ENCODE data around the gene BCR.

Gene BCR

DNA sequence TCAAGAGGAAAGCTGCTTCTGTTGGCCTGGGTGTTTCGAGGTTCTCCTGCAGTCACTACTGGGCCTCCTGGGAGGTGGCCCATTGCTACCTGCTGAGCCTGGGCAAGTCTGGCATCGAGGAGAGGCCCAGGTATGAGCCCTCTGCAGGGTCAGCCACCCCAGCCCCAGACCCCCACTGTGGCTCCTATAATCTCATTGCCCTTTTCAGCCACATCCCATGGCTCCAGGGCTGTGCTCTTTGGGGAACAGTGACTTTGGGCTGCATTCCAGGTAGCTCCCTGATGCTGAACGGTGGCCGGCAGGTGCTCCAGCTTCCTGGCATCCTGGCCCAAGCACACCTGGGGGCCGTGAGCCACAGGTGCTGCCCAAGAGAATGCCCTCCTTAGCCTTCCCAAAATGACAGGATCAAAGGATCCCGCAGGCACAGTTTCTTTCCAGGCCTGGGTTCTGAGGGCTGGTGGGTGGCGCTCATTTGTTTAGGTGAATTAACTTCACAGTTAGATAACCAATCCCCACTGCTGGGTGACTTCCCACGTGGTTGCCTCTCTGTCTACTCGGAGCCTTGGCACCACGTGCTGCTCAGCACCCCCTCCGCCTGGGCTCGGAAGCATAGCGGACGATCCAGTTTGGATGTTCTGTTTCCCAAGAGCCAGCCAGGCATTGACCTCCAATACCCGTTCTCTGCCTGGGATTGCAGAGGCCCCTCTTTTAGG is 97.4 kb downstream of the BCR start:
- no peak overlapping the region for H3K4me3 ChIP-seq (ENCODE audit: low read length)
- no peaks in the 10 kb centered on the region for H4K20me1 ChIP-seq (ENCODE audit: control insufficient read depth, insufficient read depth, low read depth, low read length)
- no peak overlapping the region for H3K27ac ChIP-seq (ENCODE audit: low read depth, low read length)
- H3K9me3 ChIP-seq (ENCODE audit: control insufficient read depth, insufficient read depth, low read length) = no peaks in the 10 kb centered on the region
- TF ChIP-seq, protein P1, sequence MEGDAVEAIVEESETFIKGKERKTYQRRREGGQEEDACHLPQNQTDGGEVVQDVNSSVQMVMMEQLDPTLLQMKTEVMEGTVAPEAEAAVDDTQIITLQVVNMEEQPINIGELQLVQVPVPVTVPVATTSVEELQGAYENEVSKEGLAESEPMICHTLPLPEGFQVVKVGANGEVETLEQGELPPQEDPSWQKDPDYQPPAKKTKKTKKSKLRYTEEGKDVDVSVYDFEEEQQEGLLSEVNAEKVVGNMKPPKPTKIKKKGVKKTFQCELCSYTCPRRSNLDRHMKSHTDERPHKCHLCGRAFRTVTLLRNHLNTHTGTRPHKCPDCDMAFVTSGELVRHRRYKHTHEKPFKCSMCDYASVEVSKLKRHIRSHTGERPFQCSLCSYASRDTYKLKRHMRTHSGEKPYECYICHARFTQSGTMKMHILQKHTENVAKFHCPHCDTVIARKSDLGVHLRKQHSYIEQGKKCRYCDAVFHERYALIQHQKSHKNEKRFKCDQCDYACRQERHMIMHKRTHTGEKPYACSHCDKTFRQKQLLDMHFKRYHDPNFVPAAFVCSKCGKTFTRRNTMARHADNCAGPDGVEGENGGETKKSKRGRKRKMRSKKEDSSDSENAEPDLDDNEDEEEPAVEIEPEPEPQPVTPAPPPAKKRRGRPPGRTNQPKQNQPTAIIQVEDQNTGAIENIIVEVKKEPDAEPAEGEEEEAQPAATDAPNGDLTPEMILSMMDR (IDR thresholded peaks at IDR 0.05; ENCODE audit: low read depth, low read length, poor library complexity, severe bottlenecking) = no peak
- TF ChIP-seq EZH2phosphoT487 (IDR thresholded peaks at IDR 0.05; ENCODE audit: borderline replicate concordance, low read length) = no peak
- no peaks in the 10 kb centered on the region for H3K9me2 ChIP-seq (replicated peaks; ENCODE audit: control insufficient read depth, low read length)
- peaks cover 58% of the 10 kb centered on the region for H3K36me3 ChIP-seq (ENCODE audit: control insufficient read depth, low read length)
- no peaks in the 10 kb centered on the region for H3K79me2 ChIP-seq (ENCODE audit: control insufficient read depth, low read length)
- H3F3A ChIP-seq (ENCODE audit: control insufficient read depth, insufficient read depth) = no peaks in the 10 kb centered on the region
- peaks cover 19% of the 10 kb centered on the region for H3K4me1 ChIP-seq (ENCODE audit: control insufficient read depth, low read length)
- no peaks in the 10 kb centered on the region for H3K27me3 ChIP-seq (ENCODE audit: control insufficient read depth, low read length)
- no peak overlapping the region for H3K4me2 ChIP-seq (ENCODE audit: low read length)

DNA sequence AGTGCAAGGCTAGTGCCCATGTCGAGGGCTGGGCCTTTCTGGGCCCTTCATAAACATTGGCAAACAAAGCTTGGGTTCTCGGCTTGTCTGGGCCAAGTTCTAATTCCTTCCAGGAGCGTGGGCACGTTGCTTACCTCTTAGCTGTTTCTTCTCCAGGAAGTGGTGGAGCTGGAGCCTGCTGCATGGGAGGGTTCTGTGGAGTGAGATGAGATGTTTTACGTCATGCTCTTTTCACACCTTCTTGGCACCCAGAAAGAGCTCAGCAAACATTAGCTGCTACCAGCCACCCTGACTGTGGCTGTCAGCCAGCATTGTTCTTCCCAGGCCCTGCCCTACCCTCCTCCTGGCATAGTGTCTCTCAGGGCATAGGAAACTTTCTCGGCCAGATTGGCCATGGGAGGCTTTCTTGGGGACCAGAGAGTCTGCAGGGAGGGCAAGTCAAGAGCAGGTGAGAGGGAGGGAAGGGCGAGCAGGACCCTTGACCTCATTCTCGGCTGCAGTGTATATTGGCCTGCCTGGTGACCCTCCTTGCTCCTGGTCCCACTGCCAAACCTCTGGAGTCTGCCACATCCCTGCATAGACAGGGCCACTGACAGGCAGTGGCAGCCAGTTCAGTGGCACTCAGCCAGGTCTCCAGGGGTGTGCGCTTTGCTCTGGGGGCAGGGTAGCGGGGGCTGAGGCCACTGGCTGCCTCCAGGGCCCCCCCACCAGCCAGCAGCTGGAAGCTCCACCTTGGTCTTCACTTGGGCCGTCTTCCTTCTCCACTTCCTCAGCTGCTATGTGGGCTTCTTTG is 98.8 kb downstream of the BCR start:
- Histone ChIP-seq H3F3A (ENCODE audit: control insufficient read depth, insufficient read depth) (no peaks in the 10 kb centered on the region), H3K79me2 (ENCODE audit: control insufficient read depth, low read length) (no peaks in the 10 kb centered on the region), H4K20me1 (ENCODE audit: control insufficient read depth, insufficient read depth, low read depth, low read length) (no peaks in the 10 kb centered on the region), H3K4me2 (ENCODE audit: low read length) (no peak overlapping the region), H3K36me3 (ENCODE audit: control insufficient read depth, low read length) (peaks cover 59% of the 10 kb centered on the region), H3K9me2 (replicated peaks; ENCODE audit: control insufficient read depth, low read length) (no peaks in the 10 kb centered on the region), H3K4me3 (ENCODE audit: low read length) (no peak overlapping the region), H3K27me3 (ENCODE audit: control insufficient read depth, low read length) (no peaks in the 10 kb centered on the region), H3K9me3 (ENCODE audit: control insufficient read depth, insufficient read depth, low read length) (no peaks in the 10 kb centered on the region), H3K27ac (ENCODE audit: low read depth, low read length) (no peak overlapping the region), H3K4me1 (ENCODE audit: control insufficient read depth, low read length) (peaks cover 19% of the 10 kb centered on the region)
- no peak for TF ChIP-seq EZH2phosphoT487 (IDR thresholded peaks at IDR 0.05; ENCODE audit: borderline replicate concordance, low read length)
- TF ChIP-seq, protein P1 (IDR thresholded peaks at IDR 0.05; ENCODE audit: low read depth, low read length, poor library complexity, severe bottlenecking) = no peak

DNA sequence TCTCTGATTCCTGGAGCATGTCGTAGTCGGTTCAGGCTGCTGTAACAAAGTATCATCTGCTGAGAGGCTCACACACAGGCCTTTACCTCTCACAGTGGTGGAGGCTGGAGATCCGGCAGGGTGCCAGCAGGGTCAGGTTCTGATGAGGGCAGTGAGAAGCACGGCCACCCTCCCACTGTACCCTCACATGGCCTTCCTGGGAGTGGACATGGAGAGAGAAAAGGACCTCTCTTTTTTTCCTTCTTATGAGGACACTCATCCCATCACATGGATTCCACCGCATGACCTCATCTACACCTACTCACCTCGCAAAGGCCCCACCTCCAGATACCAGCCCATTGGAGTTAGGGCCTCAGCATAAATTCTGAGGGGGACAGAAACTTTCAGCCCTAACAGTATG is 99.5 kb downstream of the BCR start:
- Histone ChIP-seq H3K4me1 (ENCODE audit: control insufficient read depth, low read length) (peaks cover 19% of the 10 kb centered on the region), H3K27ac (ENCODE audit: low read depth, low read length) (no peak overlapping the region), H3K79me2 (ENCODE audit: control insufficient read depth, low read length) (no peaks in the 10 kb centered on the region)

More for the DNA sequence above, 99.5 kb downstream of the BCR start:
- Histone ChIP-seq H3K4me2 (ENCODE audit: low read length) (no peak overlapping the region), H3K27me3 (ENCODE audit: control insufficient read depth, low read length) (no peaks in the 10 kb centered on the region), H3K36me3 (ENCODE audit: control insufficient read depth, low read length) (peaks cover 58% of the 10 kb centered on the region), H4K20me1 (ENCODE audit: control insufficient read depth, insufficient read depth, low read depth, low read length) (no peaks in the 10 kb centered on the region), H3F3A (ENCODE audit: control insufficient read depth, insufficient read depth) (no peaks in the 10 kb centered on the region), H3K9me3 (ENCODE audit: control insufficient read depth, insufficient read depth, low read length) (no peaks in the 10 kb centered on the region), H3K4me3 (ENCODE audit: low read length) (no peak overlapping the region), H3K9me2 (replicated peaks; ENCODE audit: control insufficient read depth, low read length) (no peaks in the 10 kb centered on the region)
- TF ChIP-seq EZH2phosphoT487 (IDR thresholded peaks at IDR 0.05; ENCODE audit: borderline replicate concordance, low read length) = no peak
- TF ChIP-seq, protein P1 (IDR thresholded peaks at IDR 0.05; ENCODE audit: low read depth, low read length, poor library complexity, severe bottlenecking) = no peak

Measured in DOHH2 (cell line).